ENCODE data around the gene ENGASE. TPM values are rescaled to one million over a fixed set of nuclear protein-coding genes. Genes with fewer than 3 reads are reported as not detected.

Gene ENGASE
- total RNA-seq, 1 experiment from 2014 or later = 58.0 TPM

DNA sequence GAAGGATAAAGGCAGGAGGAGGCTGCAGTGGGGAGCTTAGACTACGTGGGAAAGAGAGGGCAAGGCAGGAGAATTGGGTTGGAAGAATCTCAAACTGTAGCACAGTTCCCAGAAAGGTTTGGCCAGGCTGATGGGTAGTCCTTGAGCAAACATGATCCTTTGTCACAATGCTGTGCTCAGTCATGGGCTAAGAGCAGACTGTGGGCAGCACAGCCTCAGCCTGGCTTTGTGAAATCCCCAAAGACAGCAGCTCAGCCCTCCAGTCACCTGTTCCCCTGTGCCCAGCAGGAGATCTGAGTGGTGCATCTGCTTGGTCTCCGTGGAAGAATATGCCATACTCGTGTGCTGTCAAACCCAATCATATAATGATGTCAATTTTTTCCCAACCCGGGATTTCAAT lies 10.6 kb upstream of the ENGASE start:
- H3K4me1 Mint-ChIP-seq (ENCODE audit: low read depth, unreplicated experiment) = no peaks in the 10 kb centered on the region
- no peaks in the 10 kb centered on the region for H3K36me3 Mint-ChIP-seq (ENCODE audit: insufficient read depth, unreplicated experiment)
- H3K27me3 Mint-ChIP-seq (ENCODE audit: unreplicated experiment) = peaks cover 12% of the 10 kb centered on the region
- no peak overlapping the region for H3K27ac Mint-ChIP-seq (ENCODE audit: unreplicated experiment)
- BruUV-seq (replicated peaks) = no TSS peak
- CTCF ChIA-PET = interaction anchor here (0.7 kb wide), 1 partner anchor 10 kb away, joined by 3 read pairs; no protein-coding TSS in a partner anchor
- no peaks in the 10 kb centered on the region for H3K9me3 Mint-ChIP-seq (ENCODE audit: low read depth, unreplicated experiment)
- intact Hi-C loops (cut with micrococcal nuclease; ENCODE audit: unreplicated experiment) = no loop called here
- no peak for DNase-seq
- no peak overlapping the region for H3K4me3 Mint-ChIP-seq (ENCODE audit: low read depth, unreplicated experiment)
- TF ChIP-seq, protein P1, sequence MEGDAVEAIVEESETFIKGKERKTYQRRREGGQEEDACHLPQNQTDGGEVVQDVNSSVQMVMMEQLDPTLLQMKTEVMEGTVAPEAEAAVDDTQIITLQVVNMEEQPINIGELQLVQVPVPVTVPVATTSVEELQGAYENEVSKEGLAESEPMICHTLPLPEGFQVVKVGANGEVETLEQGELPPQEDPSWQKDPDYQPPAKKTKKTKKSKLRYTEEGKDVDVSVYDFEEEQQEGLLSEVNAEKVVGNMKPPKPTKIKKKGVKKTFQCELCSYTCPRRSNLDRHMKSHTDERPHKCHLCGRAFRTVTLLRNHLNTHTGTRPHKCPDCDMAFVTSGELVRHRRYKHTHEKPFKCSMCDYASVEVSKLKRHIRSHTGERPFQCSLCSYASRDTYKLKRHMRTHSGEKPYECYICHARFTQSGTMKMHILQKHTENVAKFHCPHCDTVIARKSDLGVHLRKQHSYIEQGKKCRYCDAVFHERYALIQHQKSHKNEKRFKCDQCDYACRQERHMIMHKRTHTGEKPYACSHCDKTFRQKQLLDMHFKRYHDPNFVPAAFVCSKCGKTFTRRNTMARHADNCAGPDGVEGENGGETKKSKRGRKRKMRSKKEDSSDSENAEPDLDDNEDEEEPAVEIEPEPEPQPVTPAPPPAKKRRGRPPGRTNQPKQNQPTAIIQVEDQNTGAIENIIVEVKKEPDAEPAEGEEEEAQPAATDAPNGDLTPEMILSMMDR (IDR thresholded peaks at IDR 0.05; ENCODE audit: unreplicated experiment) = no peak

DNA sequence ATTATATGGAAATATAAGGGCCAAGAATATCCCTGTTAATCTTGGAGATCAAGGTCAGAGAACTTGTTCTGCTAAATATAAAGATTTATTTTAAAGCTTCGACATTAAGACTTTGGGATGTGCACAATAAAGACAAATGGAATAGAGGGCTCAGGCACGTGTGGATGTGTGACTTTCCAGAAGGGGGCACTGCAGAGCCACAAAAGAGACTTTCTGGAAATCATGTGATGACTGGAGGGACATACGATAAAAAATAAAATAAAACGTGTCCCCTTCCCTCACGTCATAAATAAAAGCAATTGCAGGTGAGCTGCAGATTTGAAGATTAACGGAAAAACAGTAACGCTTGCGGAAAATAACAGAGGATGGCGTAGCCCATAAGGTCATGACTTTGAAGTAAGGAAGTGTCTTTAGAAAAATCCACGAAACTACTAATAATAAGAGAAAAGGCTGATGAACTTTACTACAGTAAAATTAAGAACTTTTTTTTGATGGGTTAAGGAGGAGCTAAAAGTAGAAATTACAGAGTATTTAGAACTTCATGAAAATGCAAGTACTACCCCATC lies 9.4 kb upstream of the ENGASE start:
- no peaks in the 10 kb centered on the region for H3K9me3 Mint-ChIP-seq (ENCODE audit: low read depth, unreplicated experiment)
- H3K27me3 Mint-ChIP-seq (ENCODE audit: unreplicated experiment) = peaks cover 16% of the 10 kb centered on the region
- no TSS peak for BruUV-seq (replicated peaks)
- peak; percentile 49 for DNase-seq
- H3K27ac Mint-ChIP-seq (ENCODE audit: unreplicated experiment) = no peak overlapping the region
- H3K4me3 Mint-ChIP-seq (ENCODE audit: low read depth, unreplicated experiment) = no peak overlapping the region
- TF ChIP-seq, protein P1 (IDR thresholded peaks at IDR 0.05; ENCODE audit: unreplicated experiment) = peak; percentile 33
- no peaks in the 10 kb centered on the region for H3K4me1 Mint-ChIP-seq (ENCODE audit: low read depth, unreplicated experiment)
- intact Hi-C loops (cut with micrococcal nuclease; ENCODE audit: unreplicated experiment) = no loop called here
- CTCF ChIA-PET = interaction anchor here (1.2 kb wide), 1 partner anchor 10 kb away, joined by 3 read pairs; the partner anchor contains the start of gene ENGASE
- no peaks in the 10 kb centered on the region for H3K36me3 Mint-ChIP-seq (ENCODE audit: insufficient read depth, unreplicated experiment)

GRCh38 chr17:79066963-79067362 lies 7.7 kb upstream of the ENGASE start:
- H3K9me3 Mint-ChIP-seq (ENCODE audit: low read depth, unreplicated experiment) = no peaks in the 10 kb centered on the region

DNA sequence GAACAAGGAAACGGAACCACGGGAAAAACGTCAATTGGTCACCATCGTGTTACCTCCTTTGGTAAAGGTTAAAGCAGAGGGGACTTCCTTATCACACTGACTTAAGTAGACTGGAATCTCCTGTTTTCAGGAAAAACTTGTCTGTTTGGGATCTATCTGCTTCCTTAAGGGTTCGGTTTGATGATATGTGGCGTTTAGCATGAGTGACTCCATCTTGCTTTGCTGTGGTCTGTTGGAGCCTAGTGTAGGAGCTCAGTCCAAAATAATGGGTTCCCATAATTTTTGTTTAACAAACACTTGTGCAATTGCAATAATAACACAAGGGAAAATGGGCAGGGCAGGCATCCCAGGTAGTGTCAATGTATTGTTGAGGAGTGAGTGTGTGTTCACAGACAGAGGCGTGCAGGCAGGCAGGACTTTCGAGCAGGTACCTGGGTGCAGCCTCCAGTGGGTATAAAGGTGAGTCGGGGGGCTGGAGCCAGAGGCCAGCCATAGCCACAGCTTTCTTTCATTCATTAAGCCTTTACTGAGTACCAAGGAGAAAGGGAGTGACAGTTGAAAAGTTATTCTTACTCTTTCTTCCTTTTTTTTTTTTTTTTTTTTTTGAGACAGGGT lies 4.3 kb upstream of the ENGASE start:
- intact Hi-C loops (cut with micrococcal nuclease; ENCODE audit: unreplicated experiment) = no loop called here
- no TSS peak for BruUV-seq (replicated peaks)
- H3K4me1 Mint-ChIP-seq (ENCODE audit: low read depth, unreplicated experiment) = peaks cover 3% of the 10 kb centered on the region
- H3K4me3 Mint-ChIP-seq (ENCODE audit: low read depth, unreplicated experiment) = no peak overlapping the region
- H3K9me3 Mint-ChIP-seq (ENCODE audit: low read depth, unreplicated experiment) = no peaks in the 10 kb centered on the region
- CTCF ChIA-PET = interaction anchor here (0.7 kb wide), 1 partner anchor 171 kb away, joined by 6 read pairs; no protein-coding TSS in a partner anchor
- H3K27ac Mint-ChIP-seq (ENCODE audit: unreplicated experiment) = no peak overlapping the region
- peaks cover 12% of the 10 kb centered on the region for H3K36me3 Mint-ChIP-seq (ENCODE audit: insufficient read depth, unreplicated experiment)
- DNase-seq = no peak
- H3K27me3 Mint-ChIP-seq (ENCODE audit: unreplicated experiment) = peaks cover 14% of the 10 kb centered on the region
- TF ChIP-seq, protein P1 (IDR thresholded peaks at IDR 0.05; ENCODE audit: unreplicated experiment) = no peak

More at GRCh38 chr17:79066963-79067362, 7.7 kb upstream of the ENGASE start:
- Mint-ChIP-seq H3K36me3 (ENCODE audit: insufficient read depth, unreplicated experiment) (no peaks in the 10 kb centered on the region), H3K27me3 (ENCODE audit: unreplicated experiment) (peaks cover 14% of the 10 kb centered on the region), H3K4me1 (ENCODE audit: low read depth, unreplicated experiment) (no peaks in the 10 kb centered on the region), H3K27ac (ENCODE audit: unreplicated experiment) (no peak overlapping the region), H3K4me3 (ENCODE audit: low read depth, unreplicated experiment) (no peak overlapping the region)
- no TSS peak for BruUV-seq (replicated peaks)
- TF ChIP-seq, protein P1 (IDR thresholded peaks at IDR 0.05; ENCODE audit: unreplicated experiment) = no peak
- intact Hi-C loops (cut with micrococcal nuclease; ENCODE audit: unreplicated experiment) = no loop called here
- CTCF ChIA-PET = no interaction called here
- DNase-seq = no peak
